Astrocyte (in vitro differentiated cells and primary cell): Measurements from ENCODE around the gene FCHO1.

Experiments used
- CTCF ChIP-seq: IDR thresholded peaks from 2 replicates; pipeline ENCODE4 v1.5.1; 2011; ENCODE audit warnings: low read depth, mild to moderate bottlenecking, inconsistent platforms, low read length, moderate library complexity; ENCODE audit not compliant: insufficient read depth
- EZH2 ChIP-seq: IDR thresholded peaks from 2 replicates; pipeline ENCODE4 v1.6.1; 2012; ENCODE audit warnings: mild to moderate bottlenecking, low read length, inconsistent platforms; ENCODE audit not compliant: insufficient read depth

GRCh38 chr19:17796838-17797423 is 45.7 kb downstream of the FCHO1 start:
- no peak for TF ChIP-seq CTCF
- no peak for TF ChIP-seq EZH2
